HFF-Myc (cell line): Measurements from ENCODE around the gene KCNAB1.

Source experiments
- DNase-seq: peaks from one replicate; pipeline ENCODE4 v3.0.0-alpha.2; 2011; ENCODE audit warnings: low read depth; ENCODE audit errors: extremely low read depth
- H3K4me3 ChIP-seq: replicated peaks from 2 replicates; pipeline ENCODE4 v1.5.1; 2011; ENCODE audit warnings: low read depth, mild to moderate bottlenecking, control low read depth, low read length
- CTCF ChIP-seq: IDR thresholded peaks from 2 replicates; pipeline ENCODE4 v1.5.1; 2012; ENCODE audit warnings: mild to moderate bottlenecking, low read depth, low read length, control low read depth; ENCODE audit errors: missing control alignments

Gene KCNAB1

GRCh38 chr3:156175570-156175969, 55.2 kb downstream of the KCNAB1 start:
- DNase-seq: no peak
- no peak overlapping the region for H3K4me3 ChIP-seq
- no peak for TF ChIP-seq CTCF

DNA sequence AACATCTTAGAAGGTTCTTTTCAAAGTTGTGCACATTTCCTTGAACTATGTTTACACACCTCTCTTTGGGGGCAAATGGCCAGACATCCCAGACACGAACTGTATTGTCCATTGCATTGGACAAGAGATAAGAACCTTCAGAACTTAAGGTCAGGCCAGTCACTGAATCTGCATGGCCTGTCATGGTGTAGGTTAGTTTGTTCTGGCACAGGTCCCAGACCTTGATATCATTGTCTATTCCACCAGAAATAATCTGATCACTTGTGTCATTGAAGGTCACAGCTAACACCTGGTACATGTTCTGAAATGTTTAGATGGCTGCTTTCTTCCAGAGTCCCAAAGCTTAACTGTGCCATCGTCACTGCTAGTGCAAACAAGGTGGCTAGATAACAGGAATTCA, 55.7 kb downstream of the KCNAB1 start:
- TF ChIP-seq CTCF: no peak

GRCh38 chr3:156176629-156177210, 56.3 kb downstream of the KCNAB1 start:
- no peak for TF ChIP-seq CTCF
- DNase-seq: no peak
- H3K4me3 ChIP-seq: no peak overlapping the region

More for the DNA sequence above, 55.7 kb downstream of the KCNAB1 start:
- no peak for DNase-seq
- H3K4me3 ChIP-seq: no peak overlapping the region

DNA sequence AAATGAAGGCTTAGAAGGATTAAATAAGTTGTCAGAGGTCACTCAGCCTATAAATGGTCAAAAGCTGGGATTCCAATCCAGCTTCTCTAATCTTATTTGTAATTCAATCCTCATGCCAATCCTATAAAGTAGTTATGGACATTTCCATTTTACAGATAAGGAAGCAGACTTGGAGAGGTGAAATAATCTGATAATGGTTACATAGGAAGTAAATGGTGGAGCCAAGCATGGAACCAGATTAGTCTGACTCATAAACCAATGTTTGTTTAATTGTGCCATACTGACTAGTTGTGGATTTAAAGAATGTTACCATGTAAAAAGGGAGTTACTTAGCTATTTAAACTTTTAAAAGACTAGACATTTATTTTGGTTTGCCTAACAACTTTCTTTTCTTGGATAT, 59.7 kb downstream of the KCNAB1 start:
- H3K4me3 ChIP-seq: no peak overlapping the region
- TF ChIP-seq CTCF: no peak
- no peak for DNase-seq

DNA sequence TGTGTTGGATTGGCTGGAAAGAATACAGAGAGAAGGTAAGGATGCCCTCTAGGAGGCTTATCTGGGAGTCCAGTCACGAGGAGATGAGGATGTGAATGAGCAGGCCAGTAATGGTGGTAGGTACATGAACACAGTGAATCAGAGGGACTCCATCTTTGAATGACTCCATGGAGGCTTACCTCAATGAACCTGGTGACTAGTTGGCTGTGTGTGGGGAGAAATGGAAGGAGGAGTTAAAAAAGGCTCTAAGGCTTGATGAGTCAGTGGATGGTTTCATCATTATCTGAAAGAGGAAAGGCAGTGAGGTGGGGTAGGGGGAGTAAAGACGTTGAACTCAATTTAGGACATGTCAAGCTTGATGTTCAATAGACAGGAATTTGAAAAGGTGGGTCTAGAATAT, 61.1 kb downstream of the KCNAB1 start:
- DNase-seq: no peak
- H3K4me3 ChIP-seq: no peak overlapping the region
- TF ChIP-seq CTCF: no peak

DNA sequence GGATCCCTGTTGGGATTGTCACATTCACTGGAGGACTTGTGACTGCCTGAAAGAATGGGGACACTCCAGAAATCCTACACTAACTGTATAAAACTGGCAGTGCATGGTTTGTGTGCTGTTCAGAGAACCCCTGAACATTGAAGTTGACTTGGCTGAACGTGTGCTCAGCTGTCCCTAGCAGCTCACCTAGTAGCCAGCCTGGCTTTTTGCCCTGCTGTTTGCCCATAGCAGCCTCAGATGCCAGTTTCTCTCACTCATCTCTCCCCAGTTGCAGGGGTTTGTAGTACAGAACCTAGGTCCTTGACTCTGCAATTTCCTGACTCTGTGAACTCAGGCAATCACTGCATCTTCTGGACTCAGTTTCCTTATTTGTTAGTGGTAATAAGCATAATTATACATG, 63.0 kb downstream of the KCNAB1 start:
- H3K4me3 ChIP-seq: no peak overlapping the region
- no peak for DNase-seq
- TF ChIP-seq CTCF: no peak

DNA sequence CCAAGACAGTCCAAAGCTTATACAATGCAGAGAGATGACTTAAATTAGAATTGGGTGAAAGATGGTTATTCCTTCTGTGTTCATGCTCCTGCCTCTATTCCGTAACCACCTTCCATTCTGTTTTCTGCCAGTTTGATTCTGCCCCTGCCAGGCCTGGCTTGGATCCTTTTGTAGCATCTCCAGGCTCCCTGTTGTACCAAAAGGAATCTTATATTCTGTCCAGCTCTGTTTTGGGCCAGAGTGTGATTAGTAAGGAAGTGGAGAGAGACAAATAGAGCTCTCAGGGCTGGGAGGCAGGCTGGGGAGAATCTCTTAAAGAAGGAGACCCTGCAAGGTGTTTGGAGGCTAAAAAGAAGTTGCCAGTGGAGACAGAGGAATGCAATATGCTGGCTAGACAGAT, 63.8 kb downstream of the KCNAB1 start:
- TF ChIP-seq CTCF: no peak
- H3K4me3 ChIP-seq: no peak overlapping the region
- DNase-seq: no peak
